LNCAP (cell line): ENCODE data around the gene IRF5.

ENCODE experiments used
- CTCF ChIP-seq: fragments of 450-650 bp; IDR thresholded peaks from 2 replicates; pipeline ENCODE4 v1.5.1; 2017; ENCODE audit warnings: mild to moderate bottlenecking

Gene IRF5

GRCh38 chr7:128891942-128892269 lies 45.8 kb upstream of the IRF5 start:
- TF ChIP-seq CTCF: no peak

- no peak for TF ChIP-seq CTCF
Measured at GRCh38 chr7:128892521-128893250, 45.0 kb upstream of the IRF5 start.

- no peak for TF ChIP-seq CTCF
Measured at GRCh38 chr7:128893251-128894100, 44.3 kb upstream of the IRF5 start.

- TF ChIP-seq CTCF: no peak
Measured at GRCh38 chr7:128894101-128894440, 43.7 kb upstream of the IRF5 start.

GRCh38 chr7:128895320-128895719 lies 42.4 kb upstream of the IRF5 start:
- no peak for TF ChIP-seq CTCF

- TF ChIP-seq CTCF: no peak
Measured at GRCh38 chr7:128899392-128899791, 38.3 kb upstream of the IRF5 start.

GRCh38 chr7:128900237-128900636 lies 37.5 kb upstream of the IRF5 start:
- no peak for TF ChIP-seq CTCF
